Measurements from ENCODE around the gene SPAG9.

The SPAG9 gene

DNA sequence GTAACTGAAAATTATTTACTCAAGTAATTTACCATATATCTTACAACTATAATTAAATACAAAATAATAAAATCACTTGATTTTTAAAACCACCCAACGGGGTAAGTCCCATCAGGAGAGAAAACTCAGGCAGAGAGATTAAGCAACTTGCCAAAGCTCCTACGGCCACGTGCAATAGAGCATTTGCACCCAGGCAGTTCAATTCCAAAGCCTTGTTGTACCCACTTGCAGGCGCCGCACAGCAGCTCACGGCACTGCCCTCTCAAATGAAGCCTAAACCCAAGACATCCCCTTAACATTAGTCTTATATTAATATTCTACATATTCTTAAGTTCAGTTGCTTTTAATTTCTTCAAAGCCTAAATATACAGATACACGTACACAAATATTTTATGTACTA lies 75.7 kb downstream of the SPAG9 start:
- no peak for DNase-seq

DNA sequence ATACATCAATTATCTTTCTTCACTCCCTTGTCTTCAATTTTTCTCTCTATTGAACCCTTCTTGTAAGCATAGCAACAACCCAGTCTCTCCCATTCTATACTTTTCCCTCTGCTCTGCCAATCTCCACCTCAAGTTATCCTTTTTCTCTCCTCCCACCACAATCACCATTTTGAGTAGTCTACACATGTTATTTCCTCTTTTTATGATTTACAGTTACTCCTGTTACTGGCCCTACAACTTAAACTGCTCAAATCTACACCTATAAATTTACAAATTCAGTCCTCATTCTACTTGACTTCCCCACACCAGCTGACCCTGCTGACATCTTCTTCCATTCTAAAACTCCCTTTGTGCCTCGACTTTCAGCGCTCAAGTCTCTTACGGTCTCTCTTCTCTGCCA lies 84.6 kb downstream of the SPAG9 start:
- no peak for DNase-seq

DNA sequence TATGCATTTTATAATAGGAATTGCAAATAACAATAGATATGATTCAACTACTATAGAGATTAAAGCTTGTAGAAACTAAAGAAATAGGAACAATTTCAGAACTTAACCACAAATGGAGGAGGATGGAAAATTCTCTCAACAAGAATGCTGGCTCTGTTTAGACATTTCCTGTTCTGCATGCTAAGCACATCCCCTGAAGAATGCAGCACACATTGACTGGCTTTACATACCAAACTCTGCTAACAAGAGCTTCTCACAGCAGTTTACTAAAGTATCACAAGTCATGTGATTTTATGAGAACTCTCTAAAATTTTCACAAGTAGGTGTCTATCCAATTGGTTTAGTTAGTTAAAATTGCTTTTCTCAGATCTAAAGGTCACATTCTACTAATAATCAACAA lies 85.2 kb downstream of the SPAG9 start:
- DNase-seq, result peak; percentile 89

DNA sequence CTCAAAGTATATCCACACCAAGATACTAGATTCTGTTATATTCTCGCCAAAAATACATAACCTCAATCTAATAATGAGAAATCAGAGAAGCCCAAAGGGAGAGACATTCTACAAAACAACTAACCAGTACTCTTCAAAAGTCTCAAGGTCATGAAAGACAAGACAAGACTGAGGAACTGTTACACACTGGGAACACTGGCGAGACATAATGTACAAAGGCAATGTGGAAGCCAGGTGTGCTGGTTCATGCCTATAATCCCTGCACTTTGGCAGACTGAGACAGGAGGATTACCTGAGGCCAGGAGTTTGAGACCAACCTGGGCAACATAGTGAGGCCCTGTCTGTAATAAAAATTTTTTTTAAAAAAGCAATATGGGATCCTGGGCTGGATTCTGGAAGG lies 85.9 kb downstream of the SPAG9 start:
- DNase-seq, result no peak

DNA sequence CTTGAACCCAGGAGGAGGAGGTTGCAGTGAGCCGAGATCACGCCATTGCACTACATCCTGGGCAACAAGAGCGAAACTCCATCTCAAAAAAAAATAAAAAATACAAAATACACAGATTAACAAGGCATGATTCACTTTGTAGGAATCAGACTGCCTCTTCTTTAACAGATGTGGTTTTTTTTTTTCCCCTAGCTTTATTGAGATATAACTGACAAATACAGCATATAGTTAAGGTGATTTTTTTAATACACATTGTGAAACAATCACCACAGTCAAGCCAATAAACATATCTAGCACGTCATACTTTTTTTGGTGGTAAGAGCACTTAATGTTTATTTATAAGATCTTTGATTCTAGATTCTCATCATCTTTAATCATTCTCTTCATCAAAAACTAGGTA lies 87.8 kb downstream of the SPAG9 start:
- DNase-seq, result peak; percentile 19

DNA sequence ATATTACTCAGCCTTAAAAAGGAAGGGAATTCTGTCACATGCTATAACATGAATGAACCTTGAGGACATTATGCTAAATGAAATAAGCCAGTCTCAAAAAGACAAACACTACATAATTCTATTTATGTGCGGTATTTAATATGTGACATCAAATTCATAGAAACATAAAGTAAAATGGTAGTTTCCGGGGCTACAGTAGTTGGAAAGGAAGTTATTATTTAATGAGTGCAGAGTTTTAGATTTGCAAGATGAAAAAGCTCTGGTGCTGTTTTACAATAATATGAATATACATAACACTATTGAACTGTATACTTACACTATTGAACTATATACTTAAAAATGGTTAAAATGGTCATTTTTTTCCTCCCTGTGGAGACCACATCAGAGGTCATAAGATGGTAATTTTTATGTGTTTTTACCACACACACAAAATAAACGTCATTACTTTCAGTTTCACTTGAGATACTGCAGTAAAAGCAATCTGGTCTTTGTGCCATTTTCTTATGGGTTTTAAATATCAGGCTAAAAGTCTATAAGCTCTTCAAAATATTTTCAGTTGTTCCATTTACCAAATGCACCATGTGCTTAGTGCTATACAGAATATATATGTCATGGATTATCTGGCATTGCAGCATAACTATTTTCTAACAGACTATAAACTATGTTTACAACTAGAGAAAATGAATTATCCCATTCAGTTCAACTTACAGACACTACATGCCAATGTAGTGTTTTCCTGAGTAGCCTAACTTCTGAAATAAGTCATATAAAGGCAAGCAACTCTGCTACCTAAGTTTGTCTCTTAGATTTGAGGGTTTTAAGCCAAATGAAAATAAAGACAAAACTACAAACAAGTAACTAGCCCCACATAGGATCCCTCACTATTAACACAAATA lies 90.9 kb downstream of the SPAG9 start:
- DNase-seq, result no peak

DNA sequence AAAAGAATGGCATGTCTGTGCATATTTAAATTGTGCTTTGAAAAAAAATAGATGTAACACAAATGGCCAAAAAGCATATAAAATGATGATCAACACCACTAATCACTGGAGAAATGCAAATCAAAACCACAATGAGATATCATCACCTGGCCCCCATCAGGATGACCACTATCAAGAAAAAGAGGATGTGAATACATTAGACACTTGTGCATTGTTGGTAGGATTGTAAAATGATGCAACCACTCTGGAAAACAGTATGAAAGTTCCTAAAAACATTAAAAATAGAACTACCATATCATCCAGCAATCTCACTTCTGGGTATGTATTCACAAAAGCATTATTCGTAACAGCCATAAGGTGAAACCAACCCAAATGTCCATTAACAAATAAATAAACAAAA lies 91.5 kb downstream of the SPAG9 start:
- no peak for DNase-seq

DNA sequence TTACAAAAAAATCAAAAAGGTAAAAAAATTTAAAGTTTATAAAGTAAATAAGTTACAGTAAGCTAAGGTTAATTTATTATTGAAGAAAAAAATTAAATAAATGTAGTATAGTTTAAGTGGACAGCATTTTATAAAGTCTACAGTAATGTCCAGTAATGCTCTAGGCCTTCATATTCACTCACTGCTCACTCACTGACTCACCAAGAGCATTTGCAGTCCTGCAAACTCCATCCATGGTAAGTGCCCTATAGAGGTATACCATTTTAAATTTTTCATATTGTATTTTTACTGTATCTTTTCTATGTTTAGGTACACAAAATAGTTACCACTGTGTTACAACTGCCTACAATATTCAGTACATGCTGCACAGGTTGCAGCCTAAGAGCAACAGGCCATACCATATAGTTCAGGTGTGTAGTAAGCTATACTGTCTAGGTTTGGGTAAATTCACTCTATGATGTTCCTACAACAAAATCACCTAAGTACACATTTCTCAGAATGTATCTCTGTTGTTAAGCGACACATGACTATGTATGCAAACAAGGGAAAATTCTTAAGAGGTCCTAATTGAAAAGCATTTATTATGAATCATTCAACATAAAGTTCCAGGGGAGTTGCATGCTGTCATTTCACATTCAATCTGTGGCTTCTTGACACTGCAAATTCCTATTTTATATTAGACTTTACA lies 92.3 kb downstream of the SPAG9 start:
- no peak for DNase-seq

DNA sequence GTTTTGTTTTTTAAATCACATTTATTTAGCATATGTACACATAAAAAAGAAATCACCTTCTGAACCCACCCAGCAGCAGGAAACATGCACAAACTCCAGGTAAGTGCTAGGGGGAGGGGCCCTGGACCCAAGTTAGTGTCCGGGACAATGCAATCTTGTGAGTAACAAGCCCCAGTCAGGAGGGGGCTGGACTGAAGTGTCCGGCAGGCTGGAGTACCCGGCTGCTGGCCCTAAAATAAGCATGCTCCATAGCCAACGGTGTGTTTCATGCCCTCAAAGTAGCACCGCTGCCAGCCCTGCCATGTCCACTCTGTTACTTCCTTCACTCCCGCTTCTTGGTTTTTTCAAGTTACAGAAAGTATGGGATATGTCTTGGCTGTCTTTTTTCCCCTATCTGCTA lies 102.1 kb downstream of the SPAG9 start:
- no peak for DNase-seq

DNA sequence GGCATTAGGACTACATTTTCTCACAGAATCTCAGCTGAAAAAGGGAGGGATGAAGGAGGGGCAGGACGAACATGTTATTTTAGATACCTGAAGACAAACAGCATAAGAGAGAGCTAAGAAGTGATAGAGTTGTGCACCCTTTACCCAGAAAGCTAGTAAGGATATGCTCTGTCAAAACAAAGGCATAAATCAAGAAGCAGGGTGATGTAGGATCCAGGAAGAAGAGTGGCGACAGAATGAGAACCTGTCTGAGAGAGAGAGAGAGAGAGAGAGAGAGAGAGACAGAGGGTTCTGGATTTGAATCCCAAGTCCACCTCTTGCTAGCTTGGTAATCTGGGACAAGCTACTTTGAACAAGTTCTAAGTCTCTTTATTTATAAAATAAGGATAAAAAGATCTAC lies 103.4 kb downstream of the SPAG9 start:
- no peak for DNase-seq

DNA sequence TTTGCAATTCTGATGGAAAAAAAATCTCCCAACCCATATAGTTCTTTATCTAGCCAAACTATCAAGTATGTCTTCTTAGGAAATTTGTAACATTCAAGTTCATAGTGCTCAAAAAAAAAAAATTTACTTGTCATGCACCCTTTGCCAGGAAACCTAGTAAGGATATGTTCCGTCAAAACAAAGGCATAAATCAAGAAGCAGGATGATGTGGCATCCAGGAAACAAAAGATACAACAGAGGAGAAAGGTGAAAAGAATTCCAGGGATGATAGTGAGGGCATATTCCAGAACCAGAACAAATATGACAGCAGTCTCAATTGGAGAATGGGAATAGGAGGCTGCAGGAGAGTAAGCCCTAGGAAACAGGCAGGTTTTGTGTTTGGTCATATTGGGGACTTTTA lies 104.6 kb downstream of the SPAG9 start:
- DNase-seq, result no peak

DNA sequence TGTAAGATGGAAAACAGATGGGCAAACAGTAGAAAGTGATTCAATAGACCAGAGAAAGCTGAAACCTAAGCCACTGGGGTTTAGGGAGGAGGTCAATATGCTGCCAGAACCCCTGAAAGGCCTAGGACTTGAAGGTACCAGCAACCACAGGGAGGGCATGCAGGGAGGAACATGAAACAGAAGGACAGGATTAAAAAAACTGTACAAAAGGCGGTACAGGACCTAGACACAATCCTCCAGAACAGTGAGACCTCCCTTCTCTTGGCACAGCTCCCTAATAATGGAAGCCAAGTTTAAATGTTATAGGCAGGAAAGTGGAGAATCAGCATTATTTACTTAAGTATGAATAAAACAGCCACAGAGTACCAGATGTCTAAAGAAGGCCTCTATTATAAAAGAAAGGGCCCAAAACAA lies 105.5 kb downstream of the SPAG9 start:
- peak; percentile 47 for DNase-seq

DNA sequence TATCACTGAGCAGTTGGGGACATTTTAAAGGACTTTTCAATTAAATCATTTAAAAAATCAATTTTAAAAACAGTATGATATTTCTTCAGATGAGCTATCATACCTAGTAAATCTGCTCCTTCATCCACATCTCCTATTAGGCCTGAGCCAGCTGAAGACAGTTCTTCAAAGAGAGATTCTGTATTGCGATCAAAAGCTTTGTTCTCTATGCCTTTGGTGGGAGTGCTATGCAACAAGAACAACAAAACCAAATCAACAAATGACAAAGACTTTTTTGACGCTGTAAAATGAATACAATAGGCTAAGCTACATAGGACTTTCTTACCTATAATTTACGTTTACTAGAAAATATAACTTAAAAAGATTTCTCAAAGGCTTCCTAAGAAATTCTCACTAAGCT lies 106.5 kb downstream of the SPAG9 start:
- DNase-seq, result no peak

DNA sequence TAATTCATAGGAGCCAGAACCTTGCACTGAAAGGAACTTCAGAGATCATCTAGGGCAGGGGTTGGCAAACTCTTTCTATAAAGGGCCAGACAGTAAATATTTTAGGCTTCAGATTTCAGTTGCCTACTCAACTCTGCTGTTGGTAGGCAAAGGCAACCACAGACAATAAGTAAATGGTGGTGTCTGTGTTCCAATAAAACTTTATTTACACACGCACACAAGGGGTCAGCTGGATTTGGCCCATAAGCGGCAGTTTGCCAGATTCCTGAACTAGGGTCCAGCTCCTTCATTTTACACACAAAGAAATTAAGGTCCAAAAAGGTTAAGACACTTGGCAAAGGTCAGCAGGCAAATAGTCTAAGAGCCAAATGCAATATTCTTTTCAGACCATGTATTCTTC lies 107.3 kb downstream of the SPAG9 start:
- no peak for DNase-seq

DNA sequence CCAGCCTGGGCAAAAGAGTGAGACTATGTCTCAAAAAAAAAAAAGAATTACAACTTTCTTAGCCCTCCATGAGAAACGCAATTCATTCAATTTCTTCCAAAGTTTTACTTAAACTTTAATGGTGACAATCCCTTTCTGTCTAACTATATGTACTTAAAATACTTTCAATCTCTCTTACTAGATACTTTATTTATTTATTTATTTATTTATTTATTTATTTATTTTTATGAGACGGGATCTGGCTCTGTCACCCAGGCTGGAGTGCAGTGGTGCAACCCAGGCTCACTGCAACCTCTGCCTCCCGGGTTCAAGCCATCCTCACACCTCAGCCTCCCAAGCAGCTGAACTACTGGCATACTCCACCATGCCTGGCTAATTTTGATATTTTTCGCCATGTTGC lies 108.1 kb downstream of the SPAG9 start:
- DNase-seq, result no peak

DNA sequence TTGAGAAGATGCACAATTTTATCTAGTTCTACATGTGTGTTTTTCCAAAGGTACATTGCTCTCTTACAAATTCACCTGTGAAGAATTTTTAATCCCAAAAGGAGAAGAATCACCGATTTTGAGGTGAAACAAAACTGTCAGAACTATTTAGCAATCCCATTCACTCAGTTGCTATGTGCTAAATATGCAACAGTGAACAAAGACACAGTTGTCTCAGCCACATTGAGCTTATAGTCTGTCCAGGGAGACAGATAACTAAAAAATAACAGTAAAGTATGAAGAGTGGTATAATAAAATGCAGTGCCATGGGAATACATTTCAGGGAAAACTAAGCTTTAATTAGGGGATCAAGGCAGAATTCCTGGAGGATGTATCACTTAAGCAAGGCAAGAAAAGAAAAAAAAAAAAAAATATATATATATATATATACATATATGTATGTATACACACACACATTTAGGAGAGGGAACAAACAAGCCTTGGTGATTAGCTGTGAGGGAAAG lies 110.4 kb downstream of the SPAG9 start:
- DNase-seq, result peak; percentile 36

DNA sequence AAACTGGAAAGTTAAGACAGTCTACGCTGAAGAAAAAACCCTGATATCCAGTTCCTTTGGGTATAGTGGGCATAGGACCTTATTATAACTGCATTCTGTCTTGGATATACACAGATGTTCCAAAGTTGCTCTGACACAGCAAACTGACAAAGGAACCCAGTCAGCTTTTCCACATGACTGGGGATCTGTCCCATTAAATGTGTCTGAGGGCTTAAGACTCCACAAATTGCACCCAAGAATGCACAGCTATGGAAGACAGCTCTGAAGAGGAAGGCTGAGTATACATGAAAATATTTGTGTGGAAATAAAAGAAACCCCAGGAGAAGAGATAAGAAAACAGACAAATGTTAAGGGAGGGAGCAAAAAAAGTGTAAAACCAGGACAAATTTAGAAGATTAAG lies 114.1 kb downstream of the SPAG9 start:
- DNase-seq, result peak; percentile 36

DNA sequence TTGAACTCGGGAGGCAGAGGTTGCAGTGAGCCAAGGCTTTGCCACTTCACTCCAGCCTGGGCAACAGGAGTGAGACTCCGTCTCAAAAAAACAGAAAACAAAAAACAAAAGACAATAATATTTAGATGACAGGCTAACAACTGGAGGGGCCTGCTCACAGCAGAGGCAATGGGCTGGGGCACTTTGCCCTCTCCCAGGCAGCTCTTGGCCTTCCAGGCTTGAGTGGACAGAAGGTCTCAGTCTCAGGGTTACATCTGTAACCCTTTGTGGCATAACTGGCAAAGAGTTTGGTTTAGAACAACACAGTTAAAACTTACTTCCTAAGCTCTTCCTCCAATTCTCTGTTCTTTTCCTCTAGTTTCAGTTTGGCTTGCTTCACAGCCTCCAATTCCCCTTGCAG lies 114.9 kb downstream of the SPAG9 start:
- DNase-seq, result no peak

DNA sequence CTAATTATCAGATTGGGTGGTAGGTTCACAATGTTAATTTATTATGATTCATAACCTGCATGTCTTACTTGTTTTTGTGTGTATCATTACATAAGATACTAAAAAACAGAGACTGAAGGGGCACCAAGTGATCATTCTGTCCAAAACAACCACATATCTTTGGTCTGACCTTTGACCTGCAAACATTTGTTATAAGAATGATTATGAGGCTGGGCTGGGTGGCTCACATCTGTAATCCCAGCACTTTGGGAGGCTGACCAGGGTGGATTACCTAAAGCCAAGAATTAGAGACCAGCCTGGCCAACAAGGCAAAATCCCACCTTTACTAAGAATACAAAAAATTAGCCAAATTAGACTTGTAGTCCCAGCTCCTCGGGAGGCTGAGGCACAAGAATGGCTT lies 116.4 kb downstream of the SPAG9 start:
- DNase-seq, result no peak

DNA sequence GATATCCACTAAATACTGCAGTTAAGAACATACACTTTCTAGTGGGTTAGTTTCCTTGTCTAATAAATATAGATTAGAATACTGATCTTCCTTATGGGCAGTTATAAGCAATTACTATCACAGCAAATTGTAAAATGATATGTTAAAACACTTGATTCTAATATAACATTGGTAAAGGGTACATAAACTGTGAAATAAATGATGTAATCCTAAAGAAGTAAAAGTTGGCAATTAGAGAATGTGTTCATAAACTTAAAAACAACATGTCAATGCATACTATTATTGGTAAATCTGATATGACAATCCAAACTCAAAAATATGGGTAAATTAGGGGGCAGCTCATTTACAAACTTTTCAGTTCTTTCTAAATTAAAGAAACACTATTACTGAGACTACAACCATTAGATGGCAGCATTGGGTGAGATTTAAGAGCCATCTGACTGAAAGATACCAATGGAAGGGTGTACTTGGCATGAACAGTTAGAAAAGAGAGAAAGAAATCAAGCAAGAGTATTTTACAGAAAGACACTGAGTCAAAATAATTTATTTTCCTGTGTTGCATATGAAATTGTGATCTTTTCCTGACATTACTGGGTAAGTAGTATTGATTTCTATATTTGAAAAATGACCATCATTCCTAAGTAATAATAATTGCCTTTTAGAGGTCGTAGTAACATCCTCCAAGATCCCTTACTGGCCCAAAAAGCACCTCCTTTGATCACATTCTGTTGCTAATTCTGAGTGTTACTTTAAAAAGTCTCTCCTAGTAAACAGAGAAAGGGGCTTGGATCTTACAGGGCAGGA lies 119.6 kb downstream of the SPAG9 start:
- peak; percentile 70 for DNase-seq

DNA sequence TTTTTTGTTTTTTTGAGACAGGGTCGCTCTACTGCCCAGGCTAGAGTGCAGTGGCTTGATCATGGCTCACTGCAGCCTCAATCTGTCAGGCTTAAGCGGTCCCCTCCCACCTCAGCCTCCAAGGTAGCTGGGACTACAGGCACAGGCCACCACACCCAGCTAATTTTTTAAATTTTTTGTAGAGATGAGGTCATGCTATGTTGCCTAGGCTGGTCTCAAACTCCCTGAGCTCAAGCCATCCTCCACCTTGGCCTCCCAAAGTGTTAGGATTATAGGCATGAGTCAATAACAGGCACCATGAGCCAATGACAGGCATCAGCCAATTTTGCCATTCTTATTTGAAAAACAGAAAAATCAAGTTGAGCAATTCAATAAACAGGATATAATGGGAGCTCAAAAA lies 125.0 kb downstream of the SPAG9 start:
- DNase-seq, result no peak

DNA sequence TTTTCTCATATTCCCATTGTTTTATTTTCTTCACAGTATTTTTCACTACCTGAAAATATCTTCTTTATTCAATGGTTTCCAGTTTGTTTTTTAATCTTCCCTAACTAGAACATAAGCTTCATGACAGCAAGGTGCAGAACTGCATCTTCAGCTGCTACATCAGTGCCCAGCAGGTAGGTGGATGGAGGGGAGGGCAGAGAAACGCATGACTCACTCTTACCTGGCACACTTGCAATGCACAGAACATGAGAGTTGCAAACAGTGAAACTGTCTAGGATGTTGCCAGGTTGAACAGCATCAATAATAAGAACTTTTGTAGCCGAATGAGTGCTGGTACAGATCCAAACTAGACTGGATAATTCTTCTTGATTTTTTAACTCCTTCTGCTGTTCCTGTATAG lies 127.1 kb downstream of the SPAG9 start:
- no peak for DNase-seq

DNA sequence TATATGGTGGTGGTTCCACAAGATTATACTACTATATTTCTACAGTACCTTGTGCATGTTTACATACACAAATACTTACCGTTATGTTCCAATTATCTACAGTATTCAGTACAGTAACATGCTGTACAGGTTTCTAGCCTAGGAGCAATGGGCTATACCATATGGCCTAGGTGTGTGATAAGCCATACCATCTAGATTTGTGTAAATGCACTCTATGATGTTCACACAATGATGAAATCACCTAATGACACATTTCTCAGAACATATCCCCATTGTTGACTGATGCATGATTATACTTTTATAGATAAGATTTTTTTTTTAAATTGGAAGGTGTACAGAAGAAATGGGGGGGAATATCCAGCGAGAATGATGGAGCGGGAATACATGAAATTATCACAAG lies 131.5 kb downstream of the SPAG9 start:
- DNase-seq, result no peak

Measured in fibroblast of skin of abdomen (primary cell).